Dendritic cell treated with granulocyte-macrophage colony-stimulating factor and Interleukin-4, amounts not matched to agents 40 ng/mL and 50 ng/mL, for 4 days (primary cell): ENCODE measurements around the gene CYB5R3.
A peak's percentile ranks its signal among the peaks of the same experiment; 100 is the strongest.
"Not testable (repeated sequence)": the region's sequence is repeated elsewhere in the genome, so short reads cannot be mapped to it uniquely, and the experiment has no call there.

ENCODE experiments used
- H3K27ac Mint-ChIP-seq: one replicate; pipeline ENCODE4 v1.8.0; 2022; ENCODE audit warnings: mild to moderate bottlenecking, mixed read lengths
- H3K27me3 Mint-ChIP-seq: one replicate; pipeline ENCODE4 v1.8.0; 2022; ENCODE audit warnings: mild to moderate bottlenecking, mixed read lengths
- H3K36me3 Mint-ChIP-seq: one replicate; pipeline ENCODE4 v1.8.0; 2022; ENCODE audit warnings: low read depth, mixed read lengths
- H3K4me1 Mint-ChIP-seq: one replicate; pipeline ENCODE4 v1.8.0; 2022; ENCODE audit warnings: low read depth, mixed read lengths
- H3K4me3 Mint-ChIP-seq: one replicate; pipeline ENCODE4 v1.8.0; 2022; ENCODE audit warnings: mild to moderate bottlenecking, moderate library complexity, mixed read lengths
- H3K9me3 Mint-ChIP-seq: one replicate; pipeline ENCODE4 v1.8.0; 2022; ENCODE audit warnings: mixed read lengths
- intact Hi-C: fragments of 100-400 bp; cut with micrococcal nuclease; formaldehyde crosslinking; loops from one replicate; pipeline ENCODE4 v1.15.0; 2022

Gene CYB5R3

DNA sequence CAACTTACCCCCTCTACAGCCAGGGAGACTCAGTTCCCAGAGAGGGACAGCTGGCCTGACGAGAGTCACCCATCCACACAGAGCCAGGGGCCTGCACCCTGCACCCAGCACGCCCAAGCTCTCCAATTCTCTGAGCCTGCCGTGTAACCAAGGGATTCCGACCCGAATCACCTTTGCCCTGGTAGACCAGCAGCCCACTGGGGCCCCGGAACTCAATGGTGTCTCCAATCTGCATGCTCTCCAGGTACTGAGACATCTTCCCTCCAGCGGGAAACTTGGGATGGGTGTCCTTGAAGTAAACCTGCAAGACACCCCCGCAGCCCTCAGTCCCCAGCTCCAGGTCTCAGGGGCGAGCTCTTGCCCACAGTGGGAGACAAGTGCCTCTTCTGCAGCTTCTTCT is 21.2 kb downstream of the CYB5R3 start:
- Mint-ChIP-seq H3K27me3 (no peaks in the 10 kb centered on the region), H3K4me1 (peaks cover 11% of the 10 kb centered on the region), H3K27ac (no peak overlapping the region), H3K4me3 (no peak overlapping the region), H3K9me3 (no peaks in the 10 kb centered on the region), H3K36me3 (peaks cover 100% of the 10 kb centered on the region)
- intact Hi-C loops, result no loop called here

DNA sequence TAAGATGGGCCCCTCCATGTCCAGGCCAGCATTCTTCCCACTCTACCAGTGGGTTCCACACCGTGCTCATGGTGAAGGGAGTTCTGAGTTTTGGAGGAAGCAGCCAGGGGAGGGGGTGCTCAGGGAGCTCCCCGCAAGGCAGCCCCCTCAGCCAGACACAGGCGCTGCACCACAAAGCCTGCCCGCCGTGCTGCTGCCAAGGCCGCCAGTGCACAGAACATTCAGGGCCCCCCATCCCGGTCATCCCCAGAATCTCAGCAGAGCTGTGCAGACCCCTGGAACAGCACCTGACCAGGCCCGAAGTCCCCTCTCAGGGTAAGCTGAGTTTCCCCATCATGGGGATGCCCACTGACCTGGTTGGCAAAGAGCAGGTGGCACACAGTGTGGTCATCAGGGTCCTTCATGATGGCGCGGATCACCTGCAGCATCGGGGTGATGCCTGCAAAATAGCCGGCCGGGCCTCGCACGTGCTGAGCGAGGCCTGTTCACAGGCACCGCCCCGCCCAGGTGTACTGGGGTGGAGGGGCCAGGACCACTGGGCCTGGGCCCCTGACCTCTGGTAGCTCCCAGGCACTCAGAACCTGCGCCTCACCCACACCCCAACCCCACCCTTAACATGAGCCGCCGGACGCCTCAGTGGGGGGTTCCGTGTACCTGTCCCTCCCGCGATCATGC is 22.1 kb downstream of the CYB5R3 start:
- Mint-ChIP-seq H3K27ac (no peak overlapping the region), H3K4me1 (peaks cover 13% of the 10 kb centered on the region), H3K27me3 (no peaks in the 10 kb centered on the region), H3K4me3 (no peak overlapping the region), H3K9me3 (no peaks in the 10 kb centered on the region), H3K36me3 (peaks cover 100% of the 10 kb centered on the region)
- intact Hi-C loops, result no loop called here

DNA sequence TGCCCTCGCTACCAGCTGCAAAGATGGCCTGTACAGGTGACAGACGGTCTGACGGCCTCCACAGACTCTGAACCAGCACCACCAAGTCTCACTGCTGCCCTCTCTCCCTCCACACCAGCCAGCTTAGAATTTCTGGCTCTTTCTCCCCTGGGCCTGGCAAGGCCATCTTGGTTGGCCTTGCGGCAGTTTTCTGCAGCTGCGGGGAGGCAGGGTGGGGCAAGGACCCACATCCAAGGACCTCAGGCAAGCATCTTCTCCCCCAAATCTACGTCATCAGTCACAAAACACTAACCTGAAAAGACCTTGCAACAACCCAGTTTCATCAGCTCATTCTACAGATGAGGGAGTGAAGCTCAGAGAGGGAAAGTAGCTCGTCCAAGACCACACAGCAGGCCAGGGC is 22.8 kb downstream of the CYB5R3 start:
- no peak overlapping the region for H3K4me3 Mint-ChIP-seq
- H3K27me3 Mint-ChIP-seq, result no peaks in the 10 kb centered on the region
- H3K27ac Mint-ChIP-seq, result no peak overlapping the region
- intact Hi-C loops, result no loop called here
- peaks cover 100% of the 10 kb centered on the region for H3K36me3 Mint-ChIP-seq
- H3K9me3 Mint-ChIP-seq, result no peaks in the 10 kb centered on the region
- peaks cover 19% of the 10 kb centered on the region for H3K4me1 Mint-ChIP-seq

DNA sequence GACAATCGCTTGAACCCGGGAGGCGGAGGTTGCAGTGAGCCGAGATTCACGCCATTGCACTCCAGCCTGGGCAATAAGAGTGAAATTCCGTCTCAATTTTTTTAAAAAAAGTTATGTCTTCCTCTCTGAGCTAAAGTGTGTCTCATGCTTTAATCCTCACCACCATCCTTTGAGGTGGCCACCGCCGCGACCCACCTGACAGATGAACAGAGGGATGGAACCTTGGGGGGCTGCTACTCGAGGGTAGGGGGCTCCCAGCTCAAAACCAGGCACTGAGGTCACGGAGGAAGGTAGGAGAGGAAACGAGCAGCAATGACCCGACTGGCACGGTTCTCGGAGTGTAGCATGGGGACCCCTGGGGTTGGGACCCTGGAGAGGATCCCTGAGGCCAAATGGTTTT is 23.8 kb downstream of the CYB5R3 start:
- Mint-ChIP-seq H3K36me3 (peaks cover 100% of the 10 kb centered on the region), H3K4me1 (peaks cover 22% of the 10 kb centered on the region), H3K27ac (no peak overlapping the region), H3K9me3 (no peaks in the 10 kb centered on the region), H3K4me3 (no peak overlapping the region), H3K27me3 (no peaks in the 10 kb centered on the region)
- intact Hi-C loops, result no loop called here

DNA sequence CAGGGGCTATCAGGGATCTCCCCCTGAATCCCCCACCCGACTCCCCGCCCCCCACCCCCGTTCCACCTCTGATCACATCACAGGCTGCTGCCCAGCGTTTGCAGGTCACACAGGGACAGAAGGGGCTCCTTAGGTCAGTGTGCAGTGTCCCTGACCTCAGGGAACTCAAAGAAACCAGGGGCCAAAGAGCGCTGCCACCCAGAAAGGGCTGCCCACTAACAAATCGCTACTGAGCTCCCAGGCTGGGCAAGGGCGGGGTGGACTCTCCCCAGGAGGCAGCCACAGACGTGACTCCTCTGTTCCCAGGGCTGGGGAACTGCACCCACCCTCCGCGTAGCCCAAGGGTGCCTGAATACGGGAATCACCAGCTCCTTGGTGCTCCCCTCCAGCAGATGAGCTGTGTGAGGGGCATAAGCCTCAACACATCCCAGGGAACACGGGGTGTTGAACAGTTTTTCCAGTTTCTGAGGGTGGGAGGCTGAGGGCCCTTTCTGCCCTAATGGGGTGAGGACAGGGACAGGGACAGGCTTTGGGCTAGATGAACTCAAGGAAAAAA is 24.6 kb downstream of the CYB5R3 start:
- Mint-ChIP-seq H3K4me1 (peaks cover 22% of the 10 kb centered on the region), H3K36me3 (peaks cover 100% of the 10 kb centered on the region)
- intact Hi-C loops, result no loop called here

DNA sequence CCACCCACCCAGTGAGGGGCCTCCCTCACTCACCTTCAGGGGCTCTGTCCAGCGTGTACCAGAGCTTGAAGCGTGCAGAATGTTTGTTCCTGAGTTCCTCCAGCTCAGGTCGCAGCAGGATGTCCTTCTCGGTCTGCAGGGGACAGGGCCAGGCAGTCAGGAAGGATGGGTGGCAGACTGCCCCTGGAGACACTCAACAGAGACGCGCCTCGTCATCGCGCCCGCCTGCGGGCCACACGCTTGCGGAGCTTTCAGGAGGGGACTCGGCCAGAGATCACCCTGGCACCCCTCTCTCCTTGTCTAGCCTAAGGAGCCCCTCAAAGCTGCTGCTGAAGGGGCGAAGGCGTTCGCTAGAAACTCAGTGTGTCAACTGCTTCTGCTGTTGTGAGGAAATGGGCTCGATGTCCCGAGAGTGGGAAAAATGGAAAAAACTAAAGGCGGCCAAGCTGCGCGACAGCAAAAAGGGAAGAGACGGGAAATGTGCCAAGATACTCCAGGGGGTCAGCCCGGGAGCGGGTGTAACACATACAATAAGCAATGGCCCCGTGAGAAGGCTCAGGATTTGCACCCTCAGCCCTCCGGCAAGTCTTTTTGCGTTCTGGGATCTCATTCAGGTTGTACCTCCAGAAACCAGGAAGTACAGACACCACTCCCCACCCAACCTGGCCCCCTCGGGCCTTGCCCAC is 25.3 kb downstream of the CYB5R3 start:
- intact Hi-C loops, result no loop called here
- H3K4me3 Mint-ChIP-seq, result no peak overlapping the region
- H3K9me3 Mint-ChIP-seq, result no peaks in the 10 kb centered on the region
- H3K36me3 Mint-ChIP-seq, result peaks cover 100% of the 10 kb centered on the region
- H3K4me1 Mint-ChIP-seq, result peaks cover 22% of the 10 kb centered on the region
- no peak overlapping the region for H3K27ac Mint-ChIP-seq
- H3K27me3 Mint-ChIP-seq, result no peaks in the 10 kb centered on the region

More for the DNA sequence above, 24.6 kb downstream of the CYB5R3 start:
- Mint-ChIP-seq H3K9me3 (no peaks in the 10 kb centered on the region), H3K27ac (no peak overlapping the region), H3K4me3 (no peak overlapping the region), H3K27me3 (no peaks in the 10 kb centered on the region)

DNA sequence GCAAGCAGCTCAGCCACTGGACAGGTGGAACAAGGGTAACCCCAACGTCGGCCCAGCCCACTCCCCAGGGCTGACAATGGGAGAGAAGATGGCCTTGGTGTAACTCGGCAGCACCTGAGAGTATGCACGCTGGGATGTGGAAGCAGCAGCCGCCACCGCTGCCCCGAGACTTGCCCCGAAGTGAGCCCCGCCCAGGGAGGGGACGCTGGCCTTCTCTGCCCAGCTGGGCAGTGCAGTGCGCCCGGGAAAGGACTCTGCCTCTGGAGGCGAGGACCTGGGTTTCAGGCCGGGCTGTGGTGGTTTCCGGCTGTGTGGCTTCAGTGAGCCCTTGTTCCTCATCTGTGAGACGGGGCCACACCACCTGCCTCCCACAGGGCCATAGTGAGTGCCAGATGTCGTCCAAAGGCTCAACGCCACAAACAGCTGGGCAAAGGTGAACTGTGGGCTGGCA is 25.9 kb downstream of the CYB5R3 start:
- peaks cover 22% of the 10 kb centered on the region for H3K4me1 Mint-ChIP-seq
- H3K4me3 Mint-ChIP-seq, result no peak overlapping the region
- H3K27ac Mint-ChIP-seq, result no peak overlapping the region
- intact Hi-C loops, result no loop called here
- H3K36me3 Mint-ChIP-seq, result peaks cover 99% of the 10 kb centered on the region
- no peaks in the 10 kb centered on the region for H3K9me3 Mint-ChIP-seq
- no peaks in the 10 kb centered on the region for H3K27me3 Mint-ChIP-seq

DNA sequence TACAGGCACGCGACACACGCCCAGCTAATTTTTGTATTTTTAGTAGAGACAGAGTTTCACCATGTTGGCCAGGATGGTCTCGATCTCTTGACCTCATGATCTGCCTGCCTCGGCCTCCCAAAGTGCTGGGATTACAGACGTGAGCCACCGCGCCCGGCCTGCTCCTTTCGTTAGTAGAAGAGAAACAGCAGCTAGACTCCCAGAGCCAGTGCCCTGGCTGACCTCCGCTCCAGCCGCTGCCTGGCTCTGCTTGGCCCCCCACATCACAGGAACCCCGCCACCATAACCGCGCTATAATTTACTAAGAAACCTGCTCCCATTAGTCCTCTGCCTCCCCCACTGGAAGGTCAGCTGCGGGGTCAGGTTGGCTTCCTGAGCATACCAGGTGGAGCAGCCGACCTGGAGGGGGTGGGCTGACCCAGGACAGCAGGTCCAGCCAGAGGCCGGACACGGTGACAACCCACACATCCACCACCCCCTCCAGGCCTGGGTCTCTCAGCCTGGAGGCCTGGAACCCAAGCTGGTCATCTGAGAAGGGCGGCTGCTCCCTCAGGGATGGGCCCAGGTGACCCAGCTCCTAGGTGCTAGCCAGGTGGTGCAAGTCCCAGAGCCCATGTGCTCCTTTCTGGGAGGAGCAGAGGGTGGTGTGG is 27.0 kb downstream of the CYB5R3 start:
- H3K36me3 Mint-ChIP-seq, result peaks cover 87% of the 10 kb centered on the region
- intact Hi-C loops, result no loop called here
- H3K4me1 Mint-ChIP-seq, result peaks cover 31% of the 10 kb centered on the region
- H3K4me3 Mint-ChIP-seq, result no peak overlapping the region
- H3K27me3 Mint-ChIP-seq, result no peaks in the 10 kb centered on the region
- no peaks in the 10 kb centered on the region for H3K9me3 Mint-ChIP-seq
- H3K27ac Mint-ChIP-seq, result peak overlapping the region; percentile 32

DNA sequence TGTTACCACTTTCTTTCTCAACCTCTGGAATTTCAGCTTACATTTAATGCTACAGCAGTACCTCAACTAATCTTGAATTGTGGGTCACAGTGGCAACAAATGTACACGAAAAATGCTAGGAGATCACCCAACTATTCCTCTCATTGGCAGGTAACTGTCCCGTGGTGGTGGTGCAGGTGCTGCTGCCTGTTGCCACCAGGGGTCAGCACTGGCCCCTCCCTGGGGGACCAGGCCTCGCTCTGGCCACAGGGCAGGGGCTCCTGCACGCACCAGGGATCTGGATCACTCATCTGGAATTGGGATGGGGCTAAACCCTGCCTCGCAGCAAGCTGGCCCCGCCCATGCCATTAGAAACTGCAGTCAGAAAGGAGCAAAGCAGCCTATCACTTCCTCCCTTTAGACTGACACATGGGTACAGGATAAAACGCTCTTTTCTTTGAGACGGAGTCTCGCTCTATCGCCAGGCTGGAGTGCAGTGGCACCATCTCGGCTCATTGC is 27.6 kb downstream of the CYB5R3 start:
- H3K27me3 Mint-ChIP-seq, result no peaks in the 10 kb centered on the region
- no peak overlapping the region for H3K4me3 Mint-ChIP-seq
- peaks cover 31% of the 10 kb centered on the region for H3K4me1 Mint-ChIP-seq
- intact Hi-C loops, result no loop called here
- peaks cover 81% of the 10 kb centered on the region for H3K36me3 Mint-ChIP-seq
- H3K27ac Mint-ChIP-seq, result no peak overlapping the region
- no peaks in the 10 kb centered on the region for H3K9me3 Mint-ChIP-seq

DNA sequence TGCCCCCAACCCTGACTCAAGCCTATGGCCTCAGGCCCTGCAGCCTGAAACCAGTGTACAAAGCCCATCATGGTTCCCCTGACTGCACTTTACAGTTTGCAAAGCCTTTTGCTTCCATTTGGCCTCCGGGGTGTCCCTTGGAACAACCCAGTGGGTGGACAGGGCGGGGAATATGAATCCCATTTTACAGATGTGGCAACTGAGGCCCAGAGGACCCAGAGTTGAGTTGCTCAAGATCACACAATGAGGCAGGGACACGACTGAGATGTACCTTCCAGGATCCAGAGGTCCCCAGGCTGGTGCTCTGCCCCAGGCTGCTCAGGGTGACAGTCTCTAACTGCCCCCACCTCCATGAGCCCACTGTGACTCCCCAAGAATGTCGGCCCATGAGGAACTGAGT is 29.1 kb downstream of the CYB5R3 start:
- Mint-ChIP-seq H3K4me3 (no peak overlapping the region), H3K27ac (no peak overlapping the region), H3K36me3 (peaks cover 66% of the 10 kb centered on the region), H3K9me3 (no peaks in the 10 kb centered on the region), H3K4me1 (peaks cover 45% of the 10 kb centered on the region), H3K27me3 (no peaks in the 10 kb centered on the region)
- intact Hi-C loops, result no loop called here

DNA sequence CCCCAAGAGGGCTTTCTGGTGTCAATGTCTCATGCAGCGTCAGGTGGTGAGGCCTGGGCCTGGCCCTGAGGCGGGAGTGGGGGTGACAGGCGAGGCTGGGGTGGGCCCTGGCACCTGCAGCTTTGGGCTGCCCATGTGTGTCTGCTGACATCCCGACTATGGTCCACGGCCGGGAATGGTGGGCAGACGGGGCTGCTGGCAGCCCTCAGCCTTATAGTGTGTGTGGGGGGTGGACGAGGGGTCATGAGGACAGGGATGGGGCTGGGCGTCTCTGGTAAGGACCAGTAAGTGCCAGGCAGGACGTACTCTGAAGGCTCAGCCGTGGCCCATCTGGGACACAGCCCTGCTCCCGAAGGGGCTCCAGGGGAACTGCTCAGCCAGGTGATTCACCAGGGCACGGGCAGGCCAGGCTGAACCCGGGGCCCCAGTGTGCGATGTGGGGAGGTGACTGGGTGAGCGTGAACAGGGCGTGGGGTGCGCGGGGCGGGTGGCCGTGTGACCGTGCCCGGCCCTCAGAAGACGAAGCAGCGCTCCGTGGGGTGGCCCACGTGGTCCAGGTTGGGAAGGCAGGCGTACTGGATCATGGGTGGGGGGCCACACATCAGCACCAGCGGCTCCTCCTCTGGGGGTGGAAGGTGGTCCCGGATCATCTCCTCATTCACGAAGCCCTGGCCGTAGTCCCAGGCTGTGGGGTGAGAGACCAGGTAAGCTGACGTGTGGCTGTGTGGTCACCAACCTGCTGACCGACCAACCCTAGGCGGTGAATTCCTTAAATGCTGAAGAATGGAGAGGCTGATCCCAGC is 29.7 kb downstream of the CYB5R3 start:
- H3K4me1 Mint-ChIP-seq, result peaks cover 47% of the 10 kb centered on the region
- intact Hi-C loops, result no loop called here
- H3K4me3 Mint-ChIP-seq, result no peak overlapping the region
- no peaks in the 10 kb centered on the region for H3K9me3 Mint-ChIP-seq
- H3K27me3 Mint-ChIP-seq, result no peaks in the 10 kb centered on the region
- H3K27ac Mint-ChIP-seq, result no peak overlapping the region
- H3K36me3 Mint-ChIP-seq, result peaks cover 65% of the 10 kb centered on the region

DNA sequence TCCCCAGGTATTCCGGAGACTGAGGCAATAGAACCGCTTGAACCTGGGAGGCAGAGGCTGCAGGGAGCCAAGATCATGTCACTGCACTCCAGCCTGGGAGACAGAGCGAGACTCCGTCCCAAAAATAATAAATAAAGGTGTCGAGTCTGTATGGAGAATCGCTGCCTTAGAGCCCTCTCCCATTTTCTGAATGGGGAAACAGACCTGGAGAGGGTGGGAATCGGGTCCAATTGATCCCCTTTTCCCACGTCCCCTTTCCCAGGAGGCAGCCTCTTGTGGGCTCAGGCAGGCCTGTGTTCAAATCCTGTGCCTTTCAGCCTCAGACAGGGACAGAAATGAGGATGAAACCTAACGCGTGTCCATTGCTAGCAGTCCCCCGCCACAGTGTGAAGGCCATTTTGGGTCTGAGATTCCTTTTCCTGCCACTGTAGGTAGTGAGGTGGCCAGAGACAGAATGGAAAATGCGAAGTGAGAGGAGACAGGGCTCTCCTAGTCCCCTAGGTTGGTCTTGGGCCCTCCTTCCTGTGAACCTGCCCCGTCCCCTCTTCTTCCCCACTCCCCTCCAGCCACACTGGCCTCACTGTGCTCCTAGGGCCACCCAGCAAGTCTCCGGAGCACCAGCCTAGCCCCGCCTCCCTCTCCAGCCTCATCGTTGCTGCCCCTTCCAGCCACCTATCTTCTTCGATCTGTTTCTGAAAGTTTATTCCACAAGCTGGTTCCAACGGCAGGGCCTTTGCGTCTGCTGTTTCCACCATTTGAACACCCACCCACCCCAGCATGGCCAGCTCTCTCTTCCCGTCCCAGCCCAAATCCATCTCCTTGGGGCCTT is 31.8 kb downstream of the CYB5R3 start:
- intact Hi-C loops, result no loop called here
- Mint-ChIP-seq H3K36me3 (peaks cover 63% of the 10 kb centered on the region), H3K27ac (peak overlapping the region; percentile 50)

DNA sequence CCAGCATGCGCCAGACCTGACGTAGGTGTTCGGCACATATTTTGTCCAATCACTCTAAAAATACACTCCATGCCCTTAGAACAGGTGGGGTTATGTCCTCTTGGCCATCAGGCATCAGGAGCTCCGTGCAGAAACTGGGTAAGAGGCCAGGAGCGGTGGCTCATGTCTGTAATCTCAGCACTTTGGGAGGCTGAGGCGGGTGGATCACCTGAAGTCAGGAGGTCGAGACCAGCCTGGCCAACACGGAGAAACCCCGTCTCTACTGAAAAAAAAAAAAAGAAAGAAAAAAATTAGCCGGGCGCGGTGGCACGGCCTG is 33.4 kb downstream of the CYB5R3 start:
- intact Hi-C loops, result loop anchor here (2.0 kb wide), 1 partner anchor 33 kb away; the partner anchor contains the start of gene CYB5R3
- H3K27ac Mint-ChIP-seq, result peak overlapping the region; percentile 100
- not testable (repeated sequence) for H3K9me3 Mint-ChIP-seq, H3K27me3 Mint-ChIP-seq
- peak overlapping the region; percentile 94 for H3K4me3 Mint-ChIP-seq
- H3K4me1 Mint-ChIP-seq, result peaks cover 54% of the 10 kb centered on the region
- peaks cover 62% of the 10 kb centered on the region for H3K36me3 Mint-ChIP-seq

More for the DNA sequence above, 31.8 kb downstream of the CYB5R3 start:
- Mint-ChIP-seq H3K4me1 (peaks cover 52% of the 10 kb centered on the region), H3K9me3 (no peaks in the 10 kb centered on the region), H3K4me3 (no peak overlapping the region), H3K27me3 (no peaks in the 10 kb centered on the region)
